GOT3 (cell line): Measurements from ENCODE around the gene HIVEP1.
"Not testable (repeated sequence)": the region's sequence is repeated elsewhere in the genome, so short reads cannot be mapped to it uniquely, and the experiment has no call there.

ENCODE experiments used
- DNase-seq: peaks from one replicate; lab custom pipeline; 2025; ENCODE audit warnings: mixed read lengths; lab: John Stamatoyannopoulos, UW

The HIVEP1 gene

DNA sequence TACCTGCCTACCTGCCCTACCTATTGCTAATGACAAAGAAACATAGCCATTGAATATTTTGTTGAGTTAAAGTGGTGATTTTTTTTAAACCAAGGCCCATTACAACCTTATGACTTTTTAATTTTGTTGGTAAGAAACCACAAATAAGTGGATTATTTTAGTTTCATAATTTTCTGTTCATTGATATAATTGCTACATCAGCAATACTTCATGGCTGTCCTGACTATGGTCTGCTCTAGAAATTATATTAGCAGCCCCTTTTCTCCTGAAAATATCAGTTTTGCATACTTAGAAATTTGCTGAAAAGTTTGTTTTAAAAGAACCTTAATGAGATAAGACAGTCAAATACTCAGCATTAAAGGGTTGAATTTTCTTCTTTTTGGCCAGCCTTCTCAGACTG is 106.5 kb downstream of the HIVEP1 start:
- no peak for DNase-seq

DNA sequence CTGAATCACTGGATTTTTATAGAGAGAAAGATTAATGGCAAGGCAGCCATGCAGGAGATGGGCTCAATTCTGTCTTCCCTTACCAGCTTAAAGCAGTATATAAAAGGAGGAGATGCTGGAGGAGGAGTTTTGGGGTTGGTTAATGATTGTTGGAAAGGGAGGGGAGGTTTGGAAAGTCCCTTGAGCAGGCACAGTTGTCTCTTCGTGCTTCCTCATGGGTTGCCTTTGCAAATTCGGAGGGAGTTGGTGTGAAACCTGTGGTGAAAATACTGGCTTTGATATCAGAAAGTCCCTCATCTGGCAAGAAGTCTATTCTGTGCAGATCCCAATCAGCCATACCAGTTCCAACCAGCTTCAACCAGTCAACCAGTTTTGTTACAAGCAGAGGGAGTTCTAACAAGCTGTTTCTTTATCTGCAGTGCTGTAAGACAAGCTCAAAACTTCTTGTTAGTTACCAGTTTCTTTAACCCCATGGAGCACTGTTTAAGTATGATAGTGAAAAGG is 107.0 kb downstream of the HIVEP1 start:
- no peak for DNase-seq

DNA sequence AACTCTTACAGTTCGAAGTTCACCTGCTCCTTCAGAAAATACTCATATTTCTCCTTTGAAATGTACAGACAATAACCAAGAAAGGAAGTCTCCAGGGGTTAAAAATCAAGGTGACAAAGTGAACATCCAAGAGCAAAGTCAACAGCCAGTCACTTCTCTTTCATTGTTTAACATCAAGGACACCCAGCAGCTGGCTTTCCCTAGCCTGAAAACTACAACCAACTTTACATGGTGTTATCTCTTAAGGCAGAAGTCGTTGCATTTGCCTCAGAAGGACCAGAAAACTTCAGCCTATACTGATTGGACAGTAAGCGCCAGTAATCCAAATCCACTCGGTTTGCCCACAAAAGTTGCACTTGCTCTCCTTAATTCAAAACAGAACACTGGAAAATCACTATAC is 113.3 kb downstream of the HIVEP1 start:
- DNase-seq: no peak

DNA sequence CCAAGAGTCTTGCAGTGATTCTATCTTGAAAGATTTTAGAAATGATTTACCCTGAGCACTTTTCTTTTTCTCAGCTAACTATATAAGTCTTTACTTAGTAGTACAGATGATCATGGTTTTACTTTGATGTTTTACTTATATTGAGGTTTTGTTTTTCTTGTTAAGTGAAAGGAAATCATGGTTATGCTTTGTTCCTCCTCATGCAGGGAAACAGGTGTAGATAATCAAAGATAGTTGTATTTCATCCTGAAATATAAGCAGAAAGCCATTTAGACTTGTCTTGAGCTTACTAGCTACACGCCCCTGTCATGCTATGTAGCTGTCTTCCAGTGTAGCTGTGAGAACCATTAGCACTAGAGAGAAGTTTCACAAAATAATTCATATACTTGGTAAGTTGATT is 113.9 kb downstream of the HIVEP1 start:
- no peak for DNase-seq

- no peak for DNase-seq
These were observed 117.4 kb downstream of the HIVEP1 start for GRCh38 chr6:12129523-12129922.

DNA sequence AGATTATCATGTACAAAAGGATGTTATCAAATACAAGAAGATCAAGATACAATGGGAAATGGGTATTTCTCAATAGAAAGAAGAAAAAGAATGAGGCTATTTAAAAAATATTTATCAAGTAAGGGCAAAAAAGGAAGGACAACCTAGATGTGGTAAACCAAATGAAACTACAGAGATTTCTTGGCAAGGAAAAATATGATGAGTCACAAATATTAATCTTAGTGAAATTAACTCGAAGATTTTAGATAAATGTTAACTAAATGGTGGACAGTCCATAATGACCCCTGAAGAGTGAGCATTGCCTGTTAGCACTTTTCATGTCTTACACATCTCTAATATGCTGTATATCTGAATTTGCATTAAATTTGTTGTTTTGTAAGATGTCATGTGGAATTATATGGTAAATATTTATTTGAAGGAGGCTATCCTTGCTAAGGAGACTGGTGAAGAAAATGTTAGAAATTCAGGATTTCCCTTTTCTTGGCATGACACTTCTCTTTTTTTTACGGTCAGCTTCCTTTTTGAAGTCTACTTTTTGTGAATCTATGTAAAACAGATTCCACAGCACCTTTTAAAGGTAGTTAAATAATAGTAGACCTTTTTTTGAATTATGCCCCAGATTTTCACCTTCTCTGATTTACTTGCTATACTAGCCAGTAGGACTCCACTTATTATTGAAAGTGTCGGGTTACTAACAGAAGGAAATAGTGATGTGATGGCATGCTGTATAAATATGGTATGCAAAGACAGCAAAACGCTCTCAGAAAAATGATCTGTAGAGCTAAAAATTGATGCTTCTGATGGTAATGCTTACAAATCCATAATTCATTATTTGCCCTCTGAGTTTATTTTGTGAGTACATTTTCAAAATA is 120.5 kb downstream of the HIVEP1 start:
- DNase-seq: no peak

- no peak for DNase-seq
These were observed 122.5 kb downstream of the HIVEP1 start for GRCh38 chr6:12134581-12134980.

DNA sequence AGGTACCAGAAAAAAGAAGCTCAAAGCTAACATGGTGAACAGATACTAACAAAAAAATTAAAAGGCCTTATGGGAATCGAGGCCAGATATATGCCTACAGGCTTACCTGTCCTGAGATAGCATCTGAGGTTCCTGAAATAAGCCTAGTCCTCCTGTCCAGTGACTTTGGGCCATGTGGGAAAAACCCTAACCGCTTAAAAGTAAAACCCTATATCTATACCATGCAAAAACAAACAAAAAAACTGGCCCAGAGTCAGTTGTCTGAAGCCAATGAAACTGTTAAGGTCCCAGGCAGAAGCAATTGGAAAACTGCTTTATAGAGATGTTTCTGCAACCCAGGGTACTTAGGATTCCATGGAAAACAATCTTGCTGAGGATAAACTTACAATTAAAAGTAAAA is 122.9 kb downstream of the HIVEP1 start:
- DNase-seq: no peak

DNA sequence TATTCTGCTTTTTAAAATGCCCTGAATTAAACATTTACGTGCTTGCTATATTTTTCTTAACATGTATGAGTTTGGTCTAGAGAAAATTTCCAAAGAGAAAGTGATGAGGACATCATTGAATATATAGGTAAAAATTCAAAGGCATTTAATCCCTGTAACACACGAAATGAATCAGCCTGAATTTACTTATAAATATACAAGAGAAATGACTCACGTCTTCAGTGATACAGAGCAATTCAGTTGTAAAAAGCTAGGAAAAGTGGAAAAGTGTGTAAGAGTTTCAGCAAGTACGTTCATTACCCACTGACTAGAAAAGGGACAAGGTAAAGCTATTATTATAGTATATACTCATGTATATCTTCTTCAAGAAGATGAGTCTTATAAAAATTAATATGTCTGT is 124.8 kb downstream of the HIVEP1 start:
- DNase-seq: no peak

DNA sequence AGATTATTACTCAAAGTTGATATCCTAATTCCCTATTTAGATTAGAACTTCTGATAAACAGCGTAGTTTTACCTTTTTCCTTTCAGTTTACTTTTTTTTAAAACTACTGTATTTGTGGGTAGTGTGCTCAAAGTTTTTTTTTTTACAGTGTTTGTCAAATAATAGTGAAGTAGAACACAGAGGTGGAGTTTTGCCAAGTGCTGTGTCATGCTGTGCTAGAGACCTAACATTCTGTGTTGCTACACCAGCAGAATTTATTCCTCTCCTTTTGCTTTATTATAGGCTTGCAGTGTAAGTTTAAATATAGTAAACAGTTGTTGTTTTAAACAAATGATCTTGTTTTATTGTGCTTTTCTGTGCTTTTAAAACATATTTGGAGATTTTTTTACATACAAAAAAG is 125.4 kb downstream of the HIVEP1 start:
- DNase-seq: no peak

- no peak for DNase-seq
These were observed 126.3 kb downstream of the HIVEP1 start for GRCh38 chr6:12138381-12138780.

DNA sequence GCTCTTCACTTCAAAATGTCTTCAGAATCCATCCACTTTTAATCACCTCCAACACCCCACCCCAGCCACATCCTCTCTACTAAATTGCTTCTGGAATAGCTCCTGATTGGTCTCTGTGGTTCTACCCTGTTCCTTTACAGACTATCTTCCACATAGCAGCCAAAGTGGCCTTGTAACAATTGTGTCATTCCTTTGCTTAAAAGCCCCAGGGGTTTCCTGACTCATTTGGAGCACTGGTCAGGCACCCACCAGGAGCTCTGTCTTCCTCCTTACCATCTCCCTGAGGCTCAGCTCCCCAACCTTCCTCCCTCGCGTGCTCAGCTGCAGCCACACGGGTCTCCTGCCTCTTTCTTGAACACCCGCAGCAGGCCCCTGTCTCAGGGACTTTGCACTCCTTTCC is 126.8 kb downstream of the HIVEP1 start:
- DNase-seq: no peak

GRCh38 chr6:12147557-12148316 is 135.6 kb downstream of the HIVEP1 start:
- DNase-seq: no peak

DNA sequence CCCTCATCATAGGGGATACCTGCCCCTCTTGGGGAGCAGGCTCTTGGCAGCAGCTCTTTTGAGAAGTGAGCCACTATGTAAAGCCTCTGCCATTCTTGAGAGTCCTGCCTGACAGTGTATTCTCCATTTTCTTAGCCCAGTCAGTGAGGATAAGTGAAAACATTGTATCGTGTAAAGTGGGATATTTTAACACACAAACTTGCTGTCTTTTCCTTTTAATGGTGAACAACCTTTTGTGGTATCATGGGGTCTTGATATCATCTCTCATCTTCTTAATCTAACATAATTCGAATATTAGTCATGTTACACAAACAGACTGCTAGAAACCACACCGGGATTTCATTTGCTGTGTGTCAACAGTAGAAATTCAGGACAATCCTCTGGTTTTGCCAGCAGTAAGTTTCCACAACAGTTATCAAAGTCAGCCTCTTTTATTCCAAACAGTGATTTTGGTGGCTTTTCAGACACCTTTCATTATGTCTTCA is 136.2 kb downstream of the HIVEP1 start:
- no peak for DNase-seq

DNA sequence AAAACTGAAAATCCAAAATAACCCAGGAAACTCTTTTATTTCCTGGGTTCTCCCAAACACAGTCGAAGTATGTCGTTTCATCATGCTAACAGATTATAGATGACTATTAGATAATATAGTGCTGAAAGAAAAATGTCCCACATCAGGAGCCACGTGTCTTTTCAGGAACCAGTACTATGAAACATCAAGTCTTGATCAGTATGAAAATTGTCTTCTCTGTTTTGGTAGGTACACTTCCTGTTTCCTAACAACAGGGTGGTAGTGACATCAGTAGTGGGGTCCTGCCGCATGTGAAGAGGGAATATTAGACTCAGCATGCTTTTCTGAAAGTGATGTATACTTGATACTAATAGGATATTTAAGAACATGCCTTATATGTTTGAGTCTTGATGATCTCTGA is 136.7 kb downstream of the HIVEP1 start:
- no peak for DNase-seq

DNA sequence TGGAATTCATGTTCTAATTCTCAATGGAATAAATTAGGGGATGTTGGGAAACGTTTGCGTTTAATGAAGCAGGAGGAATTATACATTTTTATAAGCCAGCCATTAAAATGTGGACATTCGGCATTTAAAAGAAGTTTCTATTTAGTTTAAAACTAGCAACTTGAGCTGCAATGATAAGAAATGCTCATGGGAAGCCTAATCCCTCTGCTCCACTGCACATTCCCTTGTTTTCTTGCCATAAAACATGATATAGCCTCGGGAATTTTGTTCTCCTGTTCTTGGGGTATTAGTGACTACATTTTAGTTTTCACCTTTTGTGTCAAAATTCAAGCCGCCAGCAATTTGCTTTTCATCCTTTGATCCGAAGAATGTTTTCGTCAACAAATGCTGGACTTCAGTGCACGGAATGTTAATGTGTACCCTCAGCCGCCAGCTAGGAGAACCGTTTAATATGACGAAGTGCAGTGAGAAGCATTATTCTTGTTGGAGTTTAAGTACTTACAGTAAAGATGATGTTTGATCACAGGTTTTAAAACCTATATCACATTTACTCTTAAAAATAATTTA is 137.9 kb downstream of the HIVEP1 start:
- no peak for DNase-seq

- no peak for DNase-seq
These were observed 138.8 kb downstream of the HIVEP1 start for GRCh38 chr6:12150812-12151432.

GRCh38 chr6:12151433-12151820 is 139.3 kb downstream of the HIVEP1 start:
- DNase-seq: no peak

DNA sequence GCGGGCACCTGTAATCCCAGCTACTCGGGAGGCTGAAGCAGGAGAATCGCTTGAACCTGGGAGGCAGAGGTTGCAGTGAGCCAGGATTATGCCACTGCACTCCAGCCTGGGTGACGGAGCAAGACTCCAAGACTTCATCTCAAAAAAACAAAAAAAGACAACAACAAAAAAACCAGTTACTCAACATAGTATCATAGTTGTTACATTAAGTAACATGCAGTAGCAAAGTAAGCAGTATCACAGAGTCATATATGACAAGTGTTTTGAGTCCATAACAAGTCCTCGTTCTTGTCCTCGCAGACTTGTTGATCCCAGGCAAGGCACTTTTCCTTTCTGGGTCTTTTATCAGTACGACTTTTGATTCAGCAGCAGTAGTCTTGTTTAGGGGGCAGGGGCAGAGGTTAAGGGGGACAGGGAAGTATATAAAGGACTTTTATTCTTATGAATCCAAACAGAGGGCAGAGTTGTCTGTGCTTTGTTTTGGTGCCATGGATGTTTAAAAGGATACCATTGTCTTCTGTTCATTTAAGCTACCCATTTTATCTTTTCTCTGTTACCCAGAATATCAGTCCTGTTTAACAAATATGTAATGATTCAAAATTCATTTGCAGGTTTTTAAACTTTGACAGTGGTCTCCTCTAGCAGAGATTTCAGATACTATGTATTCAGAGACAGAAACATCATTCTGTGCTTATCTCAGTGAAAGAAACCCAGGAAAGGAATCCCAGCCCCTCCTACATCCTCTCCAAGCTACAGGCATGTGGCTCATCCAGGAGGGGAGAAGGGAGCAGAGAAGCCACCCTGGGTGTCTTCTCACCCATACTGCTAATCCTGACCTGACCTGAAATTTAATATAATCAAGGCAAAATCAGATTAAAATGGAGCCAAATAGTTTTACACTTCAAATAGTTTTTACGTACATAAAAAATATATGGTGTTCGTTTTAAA is 140.2 kb downstream of the HIVEP1 start:
- no peak for DNase-seq

DNA sequence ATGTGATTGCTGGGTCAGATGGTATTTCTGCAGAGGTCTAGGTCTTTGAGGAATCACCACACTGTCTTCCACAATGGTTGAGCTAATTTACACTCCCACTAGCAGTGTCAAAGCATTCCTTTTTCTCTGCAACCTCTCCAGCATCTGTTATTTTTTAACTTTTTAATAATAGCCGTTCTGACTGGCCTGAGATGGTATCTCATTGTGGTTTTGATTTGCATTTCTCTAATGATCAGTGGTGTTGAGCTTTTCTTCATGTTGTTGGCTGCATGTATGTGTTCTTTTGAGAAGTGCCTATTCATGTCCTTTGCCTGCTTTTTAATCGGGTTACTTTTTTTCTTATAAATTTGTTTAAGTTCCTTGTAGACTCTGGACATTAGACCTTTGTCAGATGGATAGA is 143.7 kb downstream of the HIVEP1 start:
- not testable (repeated sequence) for DNase-seq
